NCI-H2227 (cell line): ENCODE data around the gene IGSF21.

Experiments used
- DNase-seq: peaks from one replicate; lab custom pipeline; 2025; ENCODE audit not compliant: unreplicated experiment; lab: John Stamatoyannopoulos, UW

IGSF21 gene

GRCh38 chr1:18394563-18395156 is 287.1 kb downstream of the IGSF21 start:
- no peak for DNase-seq

DNA sequence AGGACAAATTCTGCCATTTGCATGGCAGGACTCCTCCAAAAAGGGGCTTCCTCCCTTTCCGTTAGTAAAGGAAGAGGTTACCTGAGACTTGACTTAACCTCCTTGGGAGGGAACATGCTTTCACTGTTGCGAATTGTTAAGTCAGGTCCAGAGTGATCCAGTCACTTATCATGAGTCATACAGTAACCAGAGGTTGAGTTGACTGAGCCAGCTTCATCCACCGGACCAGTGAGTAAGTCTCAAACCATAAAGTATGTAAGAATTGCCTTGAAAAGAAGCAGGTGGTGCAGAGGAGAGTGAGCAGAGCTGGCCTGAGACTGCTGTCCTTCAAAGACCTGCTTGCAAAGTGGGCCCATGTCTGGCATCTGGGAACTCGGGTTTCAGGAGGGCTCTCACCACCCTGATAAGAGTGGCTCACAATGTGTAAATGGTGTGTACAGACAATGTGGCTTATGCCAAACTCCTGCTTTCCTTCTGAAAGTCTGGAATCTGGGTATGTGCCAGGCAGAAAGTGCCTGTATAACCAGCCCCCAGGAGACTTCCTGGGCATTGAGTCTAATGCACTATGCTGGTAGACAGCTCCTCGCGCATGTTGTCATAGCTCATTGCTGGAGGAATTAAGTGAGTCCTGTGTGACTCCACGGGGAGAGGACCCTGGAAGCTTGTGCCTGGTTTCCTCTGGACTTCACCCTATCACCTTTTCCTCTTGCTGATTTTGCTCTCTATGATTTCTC is 288.8 kb downstream of the IGSF21 start:
- no peak for DNase-seq

DNA sequence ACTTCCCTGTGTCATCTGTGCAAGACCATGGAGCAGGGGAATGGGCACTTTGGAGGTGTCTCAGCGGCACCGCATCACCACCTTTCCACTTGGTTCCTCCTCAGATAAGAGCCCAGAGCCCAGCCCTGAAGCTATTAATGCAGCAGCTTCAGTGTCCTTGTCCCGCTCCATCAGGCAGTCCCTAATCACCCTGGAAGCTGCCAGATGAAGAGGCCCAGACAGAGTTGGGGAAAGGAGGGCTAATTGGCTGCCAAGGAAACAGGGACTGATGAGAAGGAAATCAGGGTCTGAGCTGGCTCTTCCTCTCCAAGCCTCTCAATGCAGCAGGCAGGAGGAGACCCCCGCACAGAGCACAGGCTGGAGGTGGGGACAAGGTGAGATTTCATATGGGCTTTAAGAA is 290.0 kb downstream of the IGSF21 start:
- DNase-seq, result no peak

- DNase-seq, result no peak
Measured at GRCh38 chr1:18398791-18399530, 291.4 kb downstream of the IGSF21 start.

DNA sequence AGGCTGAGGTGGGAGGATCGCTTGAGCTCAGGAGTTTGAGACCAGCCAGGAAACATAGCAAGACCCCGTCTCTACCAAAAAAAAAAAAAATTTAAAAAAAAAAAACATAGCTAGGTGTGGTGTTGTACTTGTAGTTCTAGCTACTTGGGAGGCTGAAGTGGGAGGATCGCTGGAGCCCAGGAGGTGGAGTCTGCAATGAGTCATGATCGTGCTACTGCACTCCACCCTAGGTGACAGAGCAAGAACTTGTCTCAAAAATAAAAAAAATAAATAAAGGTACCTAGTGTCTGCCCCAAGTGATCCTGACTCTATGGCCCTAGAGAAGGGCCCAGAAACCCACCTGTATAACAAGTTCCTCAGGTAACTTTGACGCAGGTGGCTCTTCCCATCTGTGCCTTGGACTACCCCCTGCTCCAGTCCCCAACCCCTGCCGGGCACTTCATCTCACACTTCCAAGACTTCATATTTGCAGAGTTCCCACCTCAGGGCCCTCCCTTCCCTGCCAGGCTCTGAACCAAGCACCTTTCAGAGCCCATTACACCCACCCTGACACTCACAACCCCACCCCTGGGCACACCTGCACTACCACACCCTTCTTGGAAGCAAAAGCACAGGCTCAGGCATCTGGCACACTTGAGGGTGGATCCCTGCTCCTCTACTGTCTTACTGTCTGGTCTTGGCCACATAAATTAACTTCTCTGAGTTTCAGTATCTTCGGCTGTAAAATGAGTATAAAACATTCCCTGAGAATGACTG is 292.9 kb downstream of the IGSF21 start:
- DNase-seq, result no peak

GRCh38 chr1:18401921-18402320 is 294.3 kb downstream of the IGSF21 start:
- DNase-seq, result no peak

- no peak for DNase-seq
Measured at GRCh38 chr1:18404460-18404859, 296.9 kb downstream of the IGSF21 start.

DNA sequence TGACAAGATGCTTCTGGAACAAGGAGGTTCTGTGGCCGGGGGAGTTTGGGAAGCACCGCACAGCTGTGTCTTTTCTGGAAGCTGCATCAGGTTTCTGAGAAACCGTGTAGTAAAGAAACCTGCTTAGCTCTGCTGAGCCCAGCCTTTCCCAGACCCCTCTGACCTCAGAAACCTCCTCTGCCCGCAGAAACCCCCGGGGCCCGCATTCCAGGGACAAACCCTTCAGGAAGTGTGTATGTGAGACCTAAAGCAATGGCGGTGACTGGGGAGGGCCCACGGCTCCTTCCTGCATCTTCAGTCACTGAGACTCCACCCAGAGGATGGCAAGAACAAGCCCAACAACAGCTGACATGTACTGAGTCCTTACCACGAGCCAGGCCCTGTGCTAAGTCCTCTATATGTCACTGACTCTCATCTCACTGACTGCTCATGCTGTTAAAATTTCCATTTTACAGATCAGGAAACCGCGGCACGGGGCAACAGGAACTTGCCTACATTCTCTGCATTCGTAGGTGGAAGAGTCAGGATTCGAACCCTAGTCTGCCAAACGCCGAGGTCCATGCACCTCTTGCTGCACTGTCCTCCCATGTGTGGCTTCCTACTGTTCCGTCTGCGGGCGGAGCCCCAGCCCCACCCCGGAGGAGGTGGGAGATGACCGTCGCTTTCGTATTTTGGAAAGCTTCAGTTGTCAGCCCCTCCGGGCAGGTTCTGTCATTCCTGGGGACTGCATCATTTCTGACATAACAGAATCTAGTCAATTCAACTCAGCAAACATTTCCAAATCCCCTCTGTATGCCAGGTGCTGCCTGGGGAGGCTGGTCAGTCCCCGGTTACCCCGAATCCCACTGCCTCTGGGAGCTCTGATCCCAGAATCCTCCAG is 299.8 kb downstream of the IGSF21 start:
- DNase-seq, result no peak

- no peak for DNase-seq
Measured at GRCh38 chr1:18408656-18409370, 301.2 kb downstream of the IGSF21 start.

DNA sequence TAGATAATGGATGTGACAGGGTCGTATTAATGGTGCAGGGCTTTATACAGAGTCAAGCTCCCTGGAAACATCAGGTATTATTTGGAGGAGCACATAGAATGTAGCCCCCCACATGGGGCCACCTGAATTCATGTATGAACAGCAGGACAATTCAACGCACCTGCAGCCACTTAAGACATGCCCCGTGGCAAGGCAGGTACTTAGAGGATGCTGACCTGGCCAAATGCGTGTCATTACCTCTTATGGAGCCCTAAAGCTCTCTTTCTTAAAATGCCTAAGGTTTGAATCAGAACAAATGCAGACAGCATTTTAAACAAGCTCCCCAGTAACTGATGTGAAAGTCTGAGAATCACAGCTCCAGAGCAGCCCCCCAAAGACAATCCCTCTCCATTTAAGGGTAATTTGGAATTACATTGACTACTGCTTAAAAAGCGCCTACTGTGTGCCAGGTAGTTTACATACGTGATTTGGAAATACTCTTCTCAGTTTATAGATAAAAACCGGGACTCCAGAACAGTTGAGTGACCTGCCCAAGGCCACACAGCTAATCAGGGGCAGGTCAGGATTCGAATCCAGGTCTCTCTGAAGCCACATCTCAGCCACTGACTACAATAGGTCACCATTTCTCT is 302.1 kb downstream of the IGSF21 start:
- no peak for DNase-seq

DNA sequence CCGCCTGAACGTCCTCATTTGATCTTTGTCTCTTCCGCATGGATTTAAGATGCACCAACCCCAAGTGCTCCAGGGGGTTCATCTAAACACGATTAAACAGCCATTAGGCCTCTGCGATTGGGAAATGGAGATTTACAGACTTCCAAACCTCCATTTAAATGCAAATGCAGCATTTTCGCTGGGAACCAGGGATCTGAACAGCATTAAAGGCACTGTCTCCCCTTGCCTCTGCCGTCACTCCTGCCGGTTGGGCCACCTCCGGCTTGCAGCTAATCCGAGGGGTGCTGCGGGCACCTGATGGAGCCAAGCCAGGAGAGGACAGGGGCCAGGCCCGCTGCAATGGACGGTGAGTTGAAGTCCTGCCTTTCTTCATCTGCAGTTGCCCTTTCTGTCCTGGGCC is 302.8 kb downstream of the IGSF21 start:
- no peak for DNase-seq

DNA sequence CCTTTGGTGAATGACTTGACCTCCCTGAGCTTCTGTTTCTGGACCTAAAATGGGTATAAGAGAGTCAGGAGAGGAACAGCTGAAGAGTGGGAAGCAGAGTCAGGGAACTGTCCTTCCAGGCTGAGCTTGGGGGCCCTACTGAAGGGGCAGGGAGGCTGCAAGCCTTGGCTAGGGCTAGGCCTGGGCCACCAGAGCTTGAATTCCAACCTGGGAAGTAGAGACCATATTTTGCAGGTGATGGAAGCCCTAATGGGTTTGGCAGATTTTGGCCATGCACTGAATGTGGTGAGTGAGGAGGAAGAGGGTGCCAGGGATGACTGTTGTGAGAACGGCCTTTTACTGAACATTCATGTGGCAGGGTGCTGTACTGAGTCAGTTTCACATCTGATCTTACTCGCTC is 303.7 kb downstream of the IGSF21 start:
- no peak for DNase-seq

DNA sequence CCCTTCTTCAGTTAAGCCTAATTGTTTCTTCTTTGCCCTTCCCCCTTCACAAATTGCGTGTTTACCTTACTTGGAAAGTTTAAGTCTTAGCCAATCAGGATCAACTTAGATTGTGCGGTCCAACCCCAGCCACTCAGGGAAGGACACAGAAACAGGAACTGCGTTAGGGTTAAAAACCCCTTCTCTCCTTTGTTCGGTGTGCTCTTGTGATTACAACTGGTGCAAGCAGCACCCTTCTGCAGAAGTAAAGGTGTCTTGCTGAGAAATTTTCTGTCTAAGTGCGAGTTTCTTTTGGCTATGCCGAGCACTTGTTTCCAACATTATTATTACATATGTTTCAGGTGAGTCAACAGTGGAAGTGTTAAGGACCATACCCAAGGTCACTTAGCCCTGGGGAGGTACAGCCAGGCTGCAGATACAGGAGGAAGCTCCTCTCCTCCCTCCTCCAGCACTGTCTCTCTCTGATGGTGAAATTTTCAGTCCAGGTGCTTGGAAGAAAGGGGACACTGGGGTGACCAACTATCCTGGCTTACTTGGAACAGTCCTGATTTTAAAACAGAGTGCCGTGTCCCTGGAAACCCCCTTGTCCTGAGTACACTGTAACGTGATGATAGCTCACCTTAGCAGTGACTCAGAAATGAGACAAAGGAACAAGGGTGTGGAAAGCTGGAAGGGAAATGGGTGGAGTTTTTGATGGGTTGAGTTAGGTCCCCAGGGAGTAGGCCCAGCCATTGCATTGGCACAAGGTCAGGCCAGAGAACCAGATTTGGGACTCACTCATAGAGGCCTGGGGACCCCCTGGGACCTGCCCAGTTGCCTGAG is 304.4 kb downstream of the IGSF21 start:
- no peak for DNase-seq

DNA sequence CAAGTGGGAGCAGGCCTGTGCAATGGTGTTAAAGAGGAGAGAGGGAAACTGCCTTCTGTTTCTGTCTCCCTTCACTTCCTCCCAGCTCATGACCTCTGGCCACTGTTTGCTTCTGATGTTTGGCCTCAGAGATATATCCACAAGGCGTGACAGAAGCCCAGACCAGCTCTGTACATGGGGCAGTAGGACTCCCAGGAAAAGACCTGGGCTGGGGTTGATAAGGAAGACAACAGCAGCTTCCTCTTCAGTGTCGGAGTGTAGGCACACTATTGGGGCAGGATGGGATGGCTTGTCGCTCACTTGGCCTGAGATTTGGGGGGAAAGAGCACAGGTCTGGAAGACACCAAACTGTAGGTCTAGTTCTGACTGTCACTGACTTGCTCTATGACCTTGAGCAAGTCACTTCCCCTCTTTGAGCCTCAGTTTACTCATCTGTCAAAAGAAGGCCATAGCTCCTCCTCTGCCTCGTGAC is 305.3 kb downstream of the IGSF21 start:
- no peak for DNase-seq

DNA sequence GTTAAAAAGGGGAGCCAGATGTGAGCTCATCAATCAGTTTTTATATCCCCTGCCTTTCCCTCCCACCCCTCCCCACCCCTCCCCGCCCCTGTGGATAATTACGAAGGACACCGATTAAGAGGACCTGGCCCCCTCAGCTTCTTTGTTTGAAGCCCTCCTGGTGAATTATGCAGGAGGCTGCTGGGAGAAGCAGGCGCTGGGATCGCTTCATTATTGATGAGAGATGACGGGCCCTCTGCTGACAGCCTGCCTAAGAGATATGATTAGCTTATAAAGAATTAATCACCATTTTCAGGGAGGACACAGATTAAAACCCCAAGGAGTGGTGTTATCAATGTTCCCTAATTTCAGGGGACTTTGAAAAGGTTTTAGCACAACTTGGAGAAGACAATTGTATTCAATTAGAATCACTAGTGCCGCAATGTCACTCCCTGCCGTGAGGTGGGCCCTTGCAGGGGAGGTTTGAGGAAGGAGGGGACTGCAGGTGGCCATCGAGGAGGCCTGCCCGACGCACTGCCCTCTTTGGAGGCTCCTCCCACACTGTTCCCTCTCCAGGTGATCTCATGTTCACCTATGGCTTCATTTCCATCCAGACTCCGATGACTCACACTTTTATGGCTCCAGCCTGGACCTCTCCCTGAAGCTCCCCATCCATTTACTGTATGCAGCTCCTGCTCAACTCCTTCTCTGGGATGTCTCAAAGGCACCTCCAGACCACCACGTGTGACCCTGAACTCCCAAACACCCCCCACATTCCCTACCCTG is 306.1 kb downstream of the IGSF21 start:
- no peak for DNase-seq

- no peak for DNase-seq
Measured at GRCh38 chr1:18414321-18414720, 306.7 kb downstream of the IGSF21 start.

GRCh38 chr1:18414872-18415447 is 307.4 kb downstream of the IGSF21 start:
- no peak for DNase-seq
